Kidney (tissue), 14 donors: ENCODE measurements around the gene TOP2A. TPM values are rescaled to one million over a fixed set of nuclear protein-coding genes. Genes with fewer than 3 reads are reported as not detected.
A peak's percentile ranks its signal among the peaks of the same experiment; 100 is the strongest.

Experiments
- DNase-seq, 5 donors: peaks; one replicate each; pipeline ENCODE4 v3.0.0-alpha.2; 2013 to 2020
- FAIRE-seq: peaks from 2 replicates; lab custom pipeline; 2012; peaks lifted over from hg19 to GRCh38; lab: Jason Lieb, UNC
- H3K27ac ChIP-seq, 2 donors: one replicate each; pipeline ENCODE4 v1.7.0; 2013; ENCODE audit warnings: low read depth in 2 of 2, low read length in 2 of 2, inconsistent platforms in 1 of 2
- H3K27me3 ChIP-seq: one replicate; pipeline ENCODE4 v1.7.1; 2013; ENCODE audit warnings: low read length, inconsistent platforms; ENCODE audit not compliant: control insufficient read depth, insufficient read depth
- H3K36me3 ChIP-seq, 3 donors: one replicate each; pipeline versions ENCODE4 v1.7.0 to v1.7.1; 2013; ENCODE audit warnings: low read length in 3 of 3, control low read depth in 1 of 3, inconsistent platforms in 1 of 3; ENCODE audit not compliant: insufficient read depth in 3 of 3, control insufficient read depth in 2 of 3
- H3K4me1 ChIP-seq, 3 donors: one replicate each; pipeline versions ENCODE4 v1.7.0 to v1.7.1; 2013; ENCODE audit warnings: low read length in 3 of 3, inconsistent platforms in 1 of 3, low read depth in 1 of 3; ENCODE audit not compliant: control insufficient read depth in 2 of 3, insufficient read depth in 2 of 3
- H3K4me3 ChIP-seq, 3 donors: one replicate each; pipeline versions ENCODE4 v1.7.0 to v1.8.1; 2013; ENCODE audit warnings: low read length in 3 of 3, control low read depth in 1 of 3, inconsistent platforms in 1 of 3
- H3K9ac ChIP-seq, 3 donors: one replicate each; pipeline versions ENCODE4 v1.7.0 to v1.7.1; 2013; ENCODE audit warnings: low read length in 3 of 3, control low read depth in 1 of 3, inconsistent platforms in 1 of 3
- H3K9me3 ChIP-seq, 3 donors: one replicate each; pipeline versions ENCODE4 v1.7.0 to v1.7.1; 2013; ENCODE audit warnings: low read length in 3 of 3, control low read depth in 1 of 3, inconsistent platforms in 1 of 3; ENCODE audit not compliant: control insufficient read depth in 2 of 3, insufficient read depth in 1 of 3
- CTCF ChIP-seq: IDR thresholded peaks from 3 replicates; pipeline ENCODE4 v1.5.1; 2012; ENCODE audit warnings: mild to moderate bottlenecking, moderate library complexity, borderline replicate concordance; ENCODE audit not compliant: insufficient read depth; ENCODE audit errors: extremely low read depth
- intact Hi-C: fragments of 100-400 bp; cut with DNase I; formaldehyde crosslinking; loops from one replicate; pipeline ENCODE4 v1.11.1; 2022
- polyA plus RNA-seq: library from polyadenylated mRNA; stranded (reverse); fragments of 350-450 nt; fragmentation: Illumina TruSeq; extraction: RNeasy Lipid Tissue Mini Kit (QIAGEN cat#74804); gene quantifications from one replicate; pipeline ENCODE4 v1.2.3, GENCODE V29; 2014; ENCODE audit warnings: low read depth, low replicate concordance; ENCODE audit not compliant: insufficient read depth
- total RNA-seq: library from RNA; stranded (reverse); fragmentation: NEBNext Ultra II Directional; extraction: Animal tissue kit (Norgen Biotek cat#: 25700); gene quantifications from one replicate; pipeline ENCODE4 v1.2.1, GENCODE V29; 2021
- donor health status: control.
- donor health status: control.
- donor health status: control.
- donor health status: control.
- donor health status: control.
- donor health status: DM: yes; HTN: yes; CAD: no.
- donor health status: Normal renal cell carcinoma (clear cell type).

The TOP2A gene
- total and polyA plus RNA-seq, 2 donors from 2014 or later = 0.82 to 2.7 TPM

GRCh38 chr17:40358323-40359038 lies 59.2 kb downstream of the TOP2A start:
- H3K4me1 ChIP-seq = peaks cover 0 to 14% (median 3%) of the 10 kb centered on the region in 3 donors
- peaks cover 5% of the 10 kb centered on the region for H3K27me3 ChIP-seq
- intact Hi-C loops = no loop called here
- H3K9me3 ChIP-seq = no peaks in the 10 kb centered on the region
- FAIRE-seq (peak; percentile 92), DNase-seq (peak; percentile 89 to 95 (median 91))
- H3K4me3 ChIP-seq = peak overlapping the region in 1 of 3 donors; percentile 22
- TF ChIP-seq CTCF = peak; percentile 96
- no peak overlapping the region for H3K9ac ChIP-seq
- H3K36me3 ChIP-seq = peaks cover 0 to 11% (median 3%) of the 10 kb centered on the region in 3 donors
- no peak overlapping the region for H3K27ac ChIP-seq

- Histone ChIP-seq H3K36me3 (peaks cover 0 to 20% (median 10%) of the 10 kb centered on the region in 3 donors), H3K4me1 (peaks cover 0 to 16% (median 3%) of the 10 kb centered on the region in 3 donors), H3K27ac (no peak overlapping the region), H3K4me3 (no peak overlapping the region), H3K9ac (no peak overlapping the region), H3K27me3 (peaks cover 4% of the 10 kb centered on the region), H3K9me3 (no peaks in the 10 kb centered on the region)
- DNase-seq = peak in 2 of 5 donors; percentile 67 to 77
- intact Hi-C loops = no loop called here
- TF ChIP-seq CTCF = no peak
- no peak for FAIRE-seq
Observed at GRCh38 chr17:40356990-40357881, 60.5 kb downstream of the TOP2A start.

GRCh38 chr17:40355804-40356758 lies 61.6 kb downstream of the TOP2A start:
- H3K9me3 ChIP-seq = no peaks in the 10 kb centered on the region
- TF ChIP-seq CTCF = no peak
- FAIRE-seq = no peak
- H3K9ac ChIP-seq = no peak overlapping the region
- H3K36me3 ChIP-seq = peaks cover 0 to 26% (median 14%) of the 10 kb centered on the region in 3 donors
- peak overlapping the region; percentile 3 to 53 for H3K27ac ChIP-seq
- intact Hi-C loops = no loop called here
- no peaks in the 10 kb centered on the region for H3K27me3 ChIP-seq
- peak in 2 of 5 donors; percentile 75 to 92 for DNase-seq
- H3K4me3 ChIP-seq = no peak overlapping the region
- peaks cover 0 to 27% (median 12%) of the 10 kb centered on the region in 3 donors for H3K4me1 ChIP-seq
